Stimulated activated CD8-positive, alpha-beta memory T cell treated with anti-CD3 and anti-CD28 coated beads, Interleukin-7, amount 100 ng/mL, for 24 hours (primary cell): ENCODE data around the gene ZIC5.

Experiments
- DNase-seq: peaks from one replicate; pipeline ENCODE4 v3.0.0-alpha.2; 2020; ENCODE audit warnings: low read depth

Gene ZIC5

GRCh38 chr13:99975626-99976025 is 4.1 kb upstream of the ZIC5 start:
- no peak for DNase-seq

- DNase-seq: no peak
Measured at GRCh38 chr13:99974939-99975561, 3.5 kb upstream of the ZIC5 start.

GRCh38 chr13:99974296-99974938 is 2.9 kb upstream of the ZIC5 start:
- DNase-seq: no peak

- DNase-seq: no peak
Measured at GRCh38 chr13:99973808-99974185, 2.2 kb upstream of the ZIC5 start.

- DNase-seq: no peak
Measured at GRCh38 chr13:99973163-99973807, 1.7 kb upstream of the ZIC5 start.

GRCh38 chr13:99972190-99972731 is 694 bp upstream of the ZIC5 start:
- DNase-seq: no peak

- no peak for DNase-seq
Measured at GRCh38 chr13:99970651-99971575, 654 bp downstream of the ZIC5 start.

- DNase-seq: no peak
Measured at GRCh38 chr13:99969919-99970650, 1.5 kb downstream of the ZIC5 start.

- DNase-seq: no peak
Measured at GRCh38 chr13:99969453-99969918, 2.1 kb downstream of the ZIC5 start.

GRCh38 chr13:99968521-99969452 is 2.8 kb downstream of the ZIC5 start:
- no peak for DNase-seq

GRCh38 chr13:99967869-99968520 is 3.6 kb downstream of the ZIC5 start:
- no peak for DNase-seq

- no peak for DNase-seq
Measured at GRCh38 chr13:99967498-99967868, 4.1 kb downstream of the ZIC5 start.

GRCh38 chr13:99966064-99966805 is 5.3 kb downstream of the ZIC5 start:
- DNase-seq: no peak

GRCh38 chr13:99965329-99966000 is 6.1 kb downstream of the ZIC5 start:
- DNase-seq: no peak

- DNase-seq: no peak
Measured at GRCh38 chr13:99963816-99964339, 7.7 kb downstream of the ZIC5 start.

GRCh38 chr13:99962242-99962641 is 9.3 kb downstream of the ZIC5 start:
- no peak for DNase-seq

- DNase-seq: no peak
Measured at GRCh38 chr13:99961636-99962035, 9.9 kb downstream of the ZIC5 start.

- DNase-seq: no peak
Measured at GRCh38 chr13:99960663-99961311, 10.8 kb downstream of the ZIC5 start.
